Measurements from ENCODE around the gene UCN2.
"Not testable (repeated sequence)": the region's sequence is repeated elsewhere in the genome, so short reads cannot be mapped to it uniquely, and the experiment has no call there.

UCN2 gene

DNA sequence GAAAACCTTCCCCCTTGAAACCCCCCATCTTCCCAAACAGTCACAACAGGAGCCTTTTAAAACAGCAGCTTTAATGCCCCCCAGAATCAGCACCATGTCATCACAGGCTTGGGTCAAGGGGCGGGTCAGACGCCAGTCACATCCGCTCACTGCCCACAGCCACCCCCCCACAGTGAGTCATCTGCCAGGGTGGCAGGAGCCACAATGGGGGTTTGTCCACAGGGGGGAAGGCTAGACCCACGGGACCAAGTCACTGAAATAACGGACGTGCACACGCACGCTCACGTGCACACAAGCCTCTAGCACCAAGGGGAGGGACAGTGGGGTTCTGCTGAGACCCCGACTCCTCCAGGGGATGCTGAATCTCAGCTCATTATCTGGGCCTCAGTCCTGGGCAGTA, 441 bp upstream of the UCN2 start:
- H3K4me3 ChIP-seq (ENCODE audit: low read depth, low read length) = no peak overlapping the region

DNA sequence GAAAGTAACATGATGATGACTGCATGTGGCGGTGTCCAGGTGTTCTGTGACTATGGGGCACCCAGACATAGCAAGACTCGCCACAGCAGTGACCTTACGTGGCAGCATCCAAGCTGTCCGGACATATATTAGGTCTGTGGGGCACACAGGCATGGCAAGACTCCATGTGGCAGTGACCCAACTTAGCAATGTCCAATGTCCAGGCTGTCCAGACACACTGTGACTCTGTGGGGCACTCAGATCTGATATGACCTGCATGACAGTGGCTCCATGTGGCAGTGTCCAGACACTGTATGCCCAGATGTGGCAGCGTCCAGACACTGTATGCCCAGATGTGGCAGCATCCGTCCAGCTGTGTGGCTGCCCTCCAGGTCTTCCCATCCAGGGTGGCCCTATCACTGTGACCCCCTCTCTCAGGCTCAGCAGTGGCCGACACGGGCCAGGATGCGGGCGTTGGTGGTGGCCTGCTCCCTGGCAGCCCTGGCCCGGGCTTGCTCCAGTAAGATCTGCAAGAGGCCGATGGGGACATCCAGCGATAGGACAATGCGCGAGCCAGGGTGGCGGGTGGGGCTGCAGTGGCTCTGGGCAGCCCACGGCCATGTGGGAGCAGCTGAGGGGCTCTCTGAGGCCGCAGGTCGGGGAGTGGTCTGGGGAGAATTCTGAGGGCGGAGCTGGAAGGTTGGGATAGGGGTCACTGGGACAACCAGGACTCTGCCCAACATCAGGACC, 1.1 kb downstream of the UCN2 start:
- no peak overlapping the region for H3K4me3 ChIP-seq (ENCODE audit: low read depth, low read length)

GRCh38 chr3:48561045-48561736, 2.4 kb downstream of the UCN2 start:
- no peak overlapping the region for H3K4me3 ChIP-seq (ENCODE audit: low read depth, low read length)

DNA sequence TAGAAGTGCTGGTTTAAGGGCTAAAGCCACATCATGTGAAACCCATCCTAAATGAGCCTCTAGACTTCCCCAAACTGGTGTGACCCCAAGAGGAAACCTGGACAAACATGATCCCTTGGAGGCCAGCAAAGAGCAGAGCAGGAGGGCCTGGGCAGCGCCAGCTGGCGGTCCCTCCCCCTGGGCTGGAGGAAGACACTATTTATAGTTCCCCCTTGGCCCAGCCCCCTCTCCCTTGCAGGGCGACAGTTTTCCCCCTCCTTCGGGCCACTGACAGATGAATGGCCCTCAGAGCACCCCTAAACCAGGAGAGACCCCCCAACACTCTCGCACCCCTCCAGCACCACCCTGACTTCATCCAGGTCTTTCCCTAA, 2.9 kb downstream of the UCN2 start:
- H3K4me3 ChIP-seq (ENCODE audit: low read depth, low read length) = no peak overlapping the region

- no peak overlapping the region for H3K4me3 ChIP-seq (ENCODE audit: low read depth, low read length)
Measured at GRCh38 chr3:48558493-48559134, 5.0 kb downstream of the UCN2 start.

GRCh38 chr3:48556796-48557626, 6.6 kb downstream of the UCN2 start, which contains the start of gene PFKFB4:
Gene PFKFB4, minus strand, starts transcription at chr3:48556803. Its CDS starts 26 bp downstream, at chr3:48556777.
- H3K4me3 ChIP-seq (ENCODE audit: low read depth, low read length) = peak within 1 kb of the TSS; percentile 61

DNA sequence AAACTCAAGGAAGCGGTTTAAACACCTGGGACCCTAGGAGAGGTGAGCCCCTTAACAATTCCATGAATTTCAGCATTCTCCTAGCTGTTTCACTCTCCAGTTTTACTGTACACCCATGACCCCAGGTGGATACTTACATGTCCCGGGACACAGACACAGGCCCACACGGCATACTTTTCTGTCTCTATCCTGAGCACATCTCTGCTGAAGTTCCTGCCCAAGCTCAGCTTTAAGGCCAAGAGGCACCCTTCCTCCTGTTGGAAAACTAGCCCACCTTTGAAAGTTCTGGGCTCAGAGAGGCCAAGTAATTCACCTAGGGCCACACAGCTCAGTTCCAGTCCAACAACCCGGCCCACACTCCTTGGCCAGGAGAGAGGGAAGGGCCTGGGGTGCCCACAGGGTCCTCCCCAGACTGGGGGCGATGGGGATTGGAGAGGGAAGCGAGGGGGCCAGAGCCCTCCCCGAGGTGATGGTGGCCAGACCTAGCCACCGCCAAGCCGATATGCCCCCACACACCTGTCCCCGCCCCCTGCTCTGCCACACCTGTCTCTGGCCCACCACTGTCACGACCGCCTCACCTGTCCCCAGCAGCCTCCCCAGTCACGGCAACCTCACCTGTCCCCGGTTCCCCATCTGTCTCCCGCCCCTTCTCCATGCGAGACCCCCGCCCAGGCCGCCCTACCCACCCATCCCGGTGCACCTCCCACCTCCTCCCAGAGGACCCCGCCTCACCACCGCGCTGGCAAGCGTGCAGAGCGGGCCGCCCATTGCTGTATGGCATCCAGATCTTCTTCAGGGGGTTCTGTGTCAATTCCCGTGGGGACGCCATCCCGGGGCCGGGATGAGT, 7.4 kb downstream of the UCN2 start:
- peak overlapping the region; percentile 61 for H3K4me3 ChIP-seq (ENCODE audit: low read depth, low read length)

DNA sequence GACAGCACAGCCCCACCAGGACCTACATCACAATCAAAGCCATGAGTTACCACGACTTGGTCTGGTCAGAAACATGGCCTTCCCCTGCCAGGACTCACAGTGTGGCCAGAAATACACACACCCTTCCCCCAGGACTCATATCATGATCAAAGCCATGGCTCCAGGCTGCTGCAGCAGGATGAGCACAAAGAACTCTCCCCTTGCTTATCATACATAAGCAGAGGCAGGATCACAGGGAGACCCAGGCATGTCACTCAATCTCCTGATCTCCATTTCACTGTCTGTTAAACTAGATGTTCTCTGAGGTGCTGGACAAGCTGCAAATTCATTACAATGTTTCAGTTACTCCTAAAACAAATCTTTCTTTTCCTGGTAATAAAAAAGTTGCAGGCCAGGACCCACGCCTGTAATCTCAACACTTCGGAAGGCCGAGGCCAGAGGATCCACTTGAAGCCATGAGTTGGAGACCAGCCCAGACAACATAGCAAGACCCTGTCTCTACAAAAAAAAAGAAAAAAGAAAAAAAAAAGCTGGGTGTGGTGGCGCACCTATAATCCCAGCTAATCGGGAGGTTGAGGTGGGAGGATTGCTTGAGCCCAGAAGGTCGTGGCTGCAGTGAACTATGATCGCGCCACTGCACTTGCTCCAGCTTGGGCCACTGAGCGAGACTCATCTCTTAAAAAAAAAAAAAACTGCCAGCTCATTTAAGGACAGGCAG, 8.2 kb downstream of the UCN2 start:
- no peak overlapping the region for H3K4me3 ChIP-seq (ENCODE audit: low read depth, low read length)

DNA sequence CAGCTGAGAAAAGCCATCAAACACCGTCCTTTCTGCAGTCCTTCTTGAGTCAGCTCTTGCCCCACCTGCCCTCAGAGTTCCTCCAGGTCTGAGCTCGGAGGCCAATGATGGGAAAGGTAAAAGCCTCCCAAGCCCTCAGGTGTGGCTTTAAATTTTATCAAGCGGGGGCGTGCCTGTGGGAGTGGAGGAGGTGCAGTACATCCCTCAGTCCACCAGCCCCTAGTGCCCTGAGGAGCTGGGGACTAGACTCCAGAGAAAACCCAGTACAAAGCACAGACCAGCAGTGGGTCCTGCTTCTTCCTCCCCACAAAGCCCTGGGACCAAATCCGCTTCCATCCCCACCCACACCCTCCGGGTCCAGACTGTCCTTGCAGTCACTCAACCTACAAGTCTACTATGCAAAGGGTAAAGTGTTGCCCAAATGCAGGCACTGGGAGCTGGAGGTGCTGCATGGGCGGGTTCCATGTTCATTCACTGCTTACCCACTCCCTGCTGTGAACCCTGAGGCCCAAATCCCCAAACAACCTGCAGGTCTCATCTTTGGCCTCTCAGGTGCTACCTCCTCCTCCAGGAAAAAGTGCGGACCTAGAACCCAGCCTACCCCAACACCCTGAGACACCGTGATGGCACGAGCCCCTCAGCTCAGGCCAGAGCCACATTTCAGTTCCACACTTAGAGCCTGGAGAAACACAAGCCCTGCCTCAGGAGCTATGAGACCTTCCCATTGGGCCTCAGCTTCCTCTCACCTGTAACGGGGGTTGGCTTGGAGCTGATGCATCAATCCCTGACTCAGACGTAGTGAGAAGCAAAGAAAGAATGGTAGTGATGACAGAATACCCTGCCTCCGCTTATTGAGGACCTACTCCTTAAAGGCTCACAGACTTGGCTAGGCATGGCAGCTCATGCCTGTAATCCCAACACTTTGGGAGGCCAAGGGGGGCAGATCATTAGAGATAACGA, 9.4 kb downstream of the UCN2 start:
- H3K4me3 ChIP-seq (ENCODE audit: low read depth, low read length) = no peak overlapping the region

GRCh38 chr3:48553361-48553760, 10.2 kb downstream of the UCN2 start:
- no peak overlapping the region for H3K4me3 ChIP-seq (ENCODE audit: low read depth, low read length)

- H3K4me3 ChIP-seq (ENCODE audit: low read depth, low read length) = no peak overlapping the region
Measured at GRCh38 chr3:48552111-48552951, 11.2 kb downstream of the UCN2 start.

- not testable (repeated sequence) for H3K4me3 ChIP-seq (ENCODE audit: low read depth, low read length)
Measured at GRCh38 chr3:48551651-48552050, 11.9 kb downstream of the UCN2 start.

GRCh38 chr3:48548729-48549705, 14.6 kb downstream of the UCN2 start:
- no peak overlapping the region for H3K4me3 ChIP-seq (ENCODE audit: low read depth, low read length)

DNA sequence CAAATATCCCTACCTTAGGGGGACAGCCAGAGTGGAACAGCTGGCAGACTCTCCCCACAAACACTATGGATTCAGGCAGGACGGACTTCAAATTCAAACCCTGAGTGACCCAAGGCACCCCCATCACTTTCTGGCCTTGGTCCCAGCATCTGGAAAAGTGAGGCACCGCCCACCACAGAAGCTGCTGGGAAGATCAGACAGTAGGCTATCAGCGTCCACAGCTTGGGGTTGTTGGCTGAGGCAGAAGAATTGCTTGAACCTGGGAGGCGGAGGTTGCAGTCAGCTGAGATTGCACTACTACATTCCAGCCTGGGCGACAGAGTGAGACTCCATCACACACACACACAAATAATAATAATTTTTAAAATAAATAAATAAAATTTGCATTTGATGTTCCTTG, 15.5 kb downstream of the UCN2 start:
- H3K4me3 ChIP-seq (ENCODE audit: low read depth, low read length) = no peak overlapping the region

GRCh38 chr3:48546203-48546829, 17.3 kb downstream of the UCN2 start:
- no peak overlapping the region for H3K4me3 ChIP-seq (ENCODE audit: low read depth, low read length)

- H3K4me3 ChIP-seq (ENCODE audit: low read depth, low read length) = no peak overlapping the region
Measured at GRCh38 chr3:48544141-48544540, 19.4 kb downstream of the UCN2 start.
